Natural killer cell (primary cell): ENCODE results near the gene ZCCHC9. TPM values are rescaled to one million over a fixed set of nuclear protein-coding genes. Genes with fewer than 3 reads are reported as not detected.

Experiments
- ATAC-seq, 3 donors: fragments of 150-1000 bp in 2 of 3; fragments of 200-7000 bp in 1 of 3; cut with Tn5 transposase; 1 replicate in 1 of 3; 2 replicates in 2 of 3; pipeline ENCODE4 v1.10.0; 2021; ENCODE audit warnings: mild to moderate bottlenecking in 2 of 3, moderate library complexity in 2 of 3
- DNase-seq, 2 donors: peaks; one replicate each; pipeline versions ENCODE4 v3.0.0 to v3.0.0-alpha.2; 2013 to 2021; ENCODE audit warnings: mixed read lengths in 1 of 2
- H3K27ac ChIP-seq: one replicate; pipeline ENCODE4 v1.5.1; 2013; ENCODE audit warnings: mild to moderate bottlenecking, low read length
- H3K27me3 ChIP-seq: one replicate; pipeline ENCODE4 v1.6.1; 2013; ENCODE audit warnings: low read length; ENCODE audit not compliant: control insufficient read depth, insufficient read depth
- H3K36me3 ChIP-seq: one replicate; pipeline ENCODE4 v1.6.1; 2013; ENCODE audit warnings: low read length; ENCODE audit not compliant: control insufficient read depth, insufficient read depth
- H3K4me1 ChIP-seq: one replicate; pipeline ENCODE4 v1.6.1; 2013; ENCODE audit warnings: low read length; ENCODE audit not compliant: control insufficient read depth, insufficient read depth
- H3K4me3 ChIP-seq: one replicate; pipeline ENCODE4 v1.5.1; 2013; ENCODE audit warnings: low read length
- H3K9me3 ChIP-seq: one replicate; pipeline ENCODE4 v1.6.1; 2013; ENCODE audit warnings: low read length; ENCODE audit not compliant: control insufficient read depth, insufficient read depth
- H3K27ac Mint-ChIP-seq, 2 donors: one replicate each; pipeline ENCODE4 v1.8.0; 2022; ENCODE audit warnings: mild to moderate bottlenecking in 2 of 2, mixed read lengths in 2 of 2, moderate library complexity in 1 of 2
- H3K27me3 Mint-ChIP-seq, 2 donors: one replicate each; pipeline ENCODE4 v1.8.0; 2022; ENCODE audit warnings: low read depth in 2 of 2, mixed read lengths in 2 of 2
- H3K36me3 Mint-ChIP-seq: one replicate; pipeline ENCODE4 v1.8.0; 2022; ENCODE audit warnings: mixed read lengths
- H3K4me1 Mint-ChIP-seq, 2 donors: one replicate each; pipeline ENCODE4 v1.8.0; 2022; ENCODE audit warnings: mixed read lengths in 2 of 2
- H3K4me3 Mint-ChIP-seq: one replicate; pipeline ENCODE4 v1.8.0; 2022; ENCODE audit warnings: mild to moderate bottlenecking, moderate library complexity, mixed read lengths
- H3K9me3 Mint-ChIP-seq, 2 donors: one replicate each; pipeline ENCODE4 v1.8.0; 2022; ENCODE audit warnings: mixed read lengths in 2 of 2
- CTCF ChIP-seq: fragments of 200-600 bp; IDR thresholded peaks from one replicate; pipeline ENCODE4 v1.8.0; 2022; ENCODE audit warnings: antibody characterized with exemption
- WGBS: methylation state at CpG from one replicate; pipeline ENCODE4 v1.1.7; 2013; ENCODE audit warnings: missing lambda C conversion rate; ENCODE audit not compliant: insufficient coverage; 5-methylcytosine and 5-hydroxymethylcytosine counted together
- intact Hi-C: fragments of 100-400 bp; cut with micrococcal nuclease; formaldehyde crosslinking; loops from one replicate; pipeline ENCODE4 v1.14.2; 2022
- total RNA-seq, 4 donors: library from RNA; stranded (reverse); fragments of 120-200 nt in 1 of 4; gene quantifications; one replicate each; pipeline versions ENCODE4 v1.2.3 to v1.2.4, GENCODE V29; 2013 to 2022

Gene ZCCHC9
- total RNA-seq, 3 donors from 2014 or later (not counting 1 experiment from before 2014, with no cell fraction given) = 9.4 to 10.8 (median 9.8) TPM

DNA sequence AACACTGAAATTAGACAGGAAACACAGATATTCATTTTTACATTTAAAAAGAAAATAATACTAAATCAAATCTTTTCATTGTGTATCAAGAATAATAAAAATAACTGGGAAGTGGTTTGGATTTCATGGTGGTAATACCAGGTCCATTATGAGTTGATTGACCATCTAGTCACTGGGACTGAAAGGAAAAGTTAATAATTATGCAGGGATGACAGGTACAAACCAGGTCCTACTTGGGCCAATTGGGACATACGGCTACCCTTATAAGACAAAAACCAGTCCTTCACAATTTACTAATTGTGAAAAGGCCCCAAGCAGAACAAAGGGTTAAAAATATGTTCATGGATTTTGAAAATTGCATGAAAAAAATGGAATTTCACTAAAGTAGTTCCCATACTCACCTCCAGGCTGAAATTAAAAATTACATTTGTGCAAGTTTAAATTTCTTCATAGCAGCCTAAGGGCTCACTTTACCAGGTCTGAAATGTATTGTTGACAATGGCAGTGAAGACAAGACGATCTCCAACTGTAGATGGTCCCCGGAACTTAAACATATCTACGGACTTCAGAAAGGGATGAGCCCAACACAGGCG lies 44.1 kb downstream of the ZCCHC9 start:
- Mint-ChIP-seq H3K36me3 (no peaks in the 10 kb centered on the region), H3K27ac (no peak overlapping the region), H3K27me3 (peaks cover 0 to 4% of the 10 kb centered on the region in 2 donors), H3K4me1 (no peaks in the 10 kb centered on the region), H3K9me3 (no peaks in the 10 kb centered on the region), H3K4me3 (no peak overlapping the region)
- no peak overlapping the region for H3K27ac ChIP-seq
- no peaks in the 10 kb centered on the region for H3K27me3 ChIP-seq
- no peak overlapping the region for H3K4me3 ChIP-seq
- intact Hi-C loops = no loop called here
- H3K36me3 ChIP-seq = no peaks in the 10 kb centered on the region
- 93% methylated on average over 5 of the region's 5 CpGs for WGBS
- DNase-seq (no peak), ATAC-seq (no peak)
- no peaks in the 10 kb centered on the region for H3K9me3 ChIP-seq
- no peaks in the 10 kb centered on the region for H3K4me1 ChIP-seq
- no peak for TF ChIP-seq CTCF

DNA sequence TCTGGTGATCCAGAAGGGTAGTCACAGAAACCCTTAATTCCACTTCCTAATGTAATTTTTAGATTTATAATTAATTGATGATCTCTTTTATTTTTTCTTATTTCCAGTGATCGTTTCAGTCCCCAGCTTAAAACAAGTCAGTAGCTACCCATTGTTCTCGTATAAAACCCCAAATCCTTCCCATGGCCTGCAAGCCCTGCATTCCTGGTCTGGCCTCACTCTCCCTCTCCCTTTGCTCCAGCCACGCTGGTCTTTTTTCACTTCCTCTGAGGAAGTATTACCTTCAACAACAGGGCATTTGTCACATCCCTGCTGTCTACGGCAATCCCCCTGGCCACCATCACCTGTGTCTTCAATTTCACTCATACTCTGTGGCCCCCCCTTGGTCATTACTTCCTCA lies 47.8 kb downstream of the ZCCHC9 start:
- intact Hi-C loops = no loop called here
- H3K4me1 ChIP-seq = no peaks in the 10 kb centered on the region
- Mint-ChIP-seq H3K4me1 (no peaks in the 10 kb centered on the region), H3K36me3 (no peaks in the 10 kb centered on the region), H3K27ac (no peak overlapping the region), H3K27me3 (peaks cover 6 to 8% of the 10 kb centered on the region in 2 donors), H3K4me3 (no peak overlapping the region), H3K9me3 (no peaks in the 10 kb centered on the region)
- no peak for DNase-seq
- WGBS = 83% methylated on average over 4 of the region's 4 CpGs
- H3K36me3 ChIP-seq = no peaks in the 10 kb centered on the region
- ATAC-seq = no peak
- H3K4me3 ChIP-seq = no peak overlapping the region
- H3K27ac ChIP-seq = no peak overlapping the region
- no peak for TF ChIP-seq CTCF
- H3K9me3 ChIP-seq = no peaks in the 10 kb centered on the region
- no peaks in the 10 kb centered on the region for H3K27me3 ChIP-seq

DNA sequence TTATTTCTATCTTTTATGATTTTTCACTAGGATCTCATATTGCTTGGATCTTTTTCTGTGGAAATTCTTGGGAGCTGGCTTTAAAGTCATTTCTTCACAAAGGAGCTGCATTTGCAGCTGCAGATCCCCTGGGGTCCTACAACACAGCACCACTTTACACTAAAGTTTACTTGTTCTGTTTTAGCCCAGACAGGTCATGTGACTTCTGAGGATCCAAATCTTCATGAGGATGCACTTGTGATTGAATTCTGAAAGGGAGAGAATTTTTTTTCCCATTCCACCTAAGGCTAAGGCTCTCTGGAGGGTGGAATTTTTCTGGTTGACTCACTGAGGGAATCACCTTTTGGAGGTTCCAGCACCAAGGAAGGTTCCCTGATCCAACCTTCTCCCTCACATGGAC lies 49.1 kb downstream of the ZCCHC9 start:
- Histone ChIP-seq H3K4me1 (no peaks in the 10 kb centered on the region), H3K27me3 (no peaks in the 10 kb centered on the region), H3K36me3 (no peaks in the 10 kb centered on the region), H3K4me3 (no peak overlapping the region), H3K27ac (no peak overlapping the region), H3K9me3 (no peaks in the 10 kb centered on the region)
- Mint-ChIP-seq H3K27me3 (peaks cover 6 to 8% of the 10 kb centered on the region in 2 donors), H3K9me3 (no peaks in the 10 kb centered on the region), H3K27ac (no peak overlapping the region), H3K4me1 (no peaks in the 10 kb centered on the region), H3K36me3 (no peaks in the 10 kb centered on the region), H3K4me3 (no peak overlapping the region)
- ATAC-seq = no peak
- DNase-seq = no peak
- TF ChIP-seq CTCF = no peak
- intact Hi-C loops = no loop called here

DNA sequence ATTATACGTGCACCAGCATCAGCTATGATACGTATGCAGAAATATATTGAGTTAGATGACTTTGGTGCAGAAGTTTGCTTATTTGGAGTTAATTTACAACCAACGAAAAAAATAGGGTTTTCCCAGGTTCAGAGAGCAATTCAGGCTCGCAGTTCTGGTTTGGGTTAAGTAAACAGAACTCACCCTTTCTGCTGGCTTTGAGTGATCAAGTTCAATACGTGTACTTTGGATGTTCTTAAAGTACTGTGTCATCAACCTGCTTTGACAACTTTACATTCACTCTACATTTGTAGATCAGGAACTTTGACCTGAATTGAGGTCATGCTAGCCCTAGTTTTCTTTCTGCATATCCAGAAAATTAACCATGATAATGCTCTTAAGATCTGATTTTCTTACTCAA lies 51.8 kb downstream of the ZCCHC9 start:
- Mint-ChIP-seq H3K4me1 (no peaks in the 10 kb centered on the region), H3K36me3 (no peaks in the 10 kb centered on the region), H3K27me3 (peaks cover 6 to 8% of the 10 kb centered on the region in 2 donors), H3K4me3 (no peak overlapping the region), H3K9me3 (no peaks in the 10 kb centered on the region), H3K27ac (no peak overlapping the region)
- Histone ChIP-seq H3K27ac (no peak overlapping the region), H3K27me3 (no peaks in the 10 kb centered on the region), H3K4me1 (no peaks in the 10 kb centered on the region), H3K9me3 (no peaks in the 10 kb centered on the region), H3K36me3 (no peaks in the 10 kb centered on the region), H3K4me3 (no peak overlapping the region)
- 88% methylated on average over 5 of the region's 5 CpGs for WGBS
- no peak for DNase-seq
- ATAC-seq = no peak
- TF ChIP-seq CTCF = no peak
- intact Hi-C loops = no loop called here
